HepG2 (cell line): Measurements from ENCODE around the gene MXRA7. TPM values are rescaled to one million over a fixed set of nuclear protein-coding genes. Genes with fewer than 3 reads are reported as not detected.

Experiments
- ATF7-NPFF ChIP-seq: sonication (generic); formaldehyde crosslinking; IDR thresholded peaks from 2 replicates; pipeline ENCODE4 v1.8.1; 2023; ENCODE audit warnings: mild to moderate bottlenecking, low read depth, missing genetic modification reagents, moderate library complexity
- CREM ChIP-seq, 2 experiments: sonication (generic) in 1 of 2; formaldehyde crosslinking in 1 of 2; IDR thresholded peaks; 2 replicates each; pipeline versions ENCODE4 v1.4.0 to v1.6.1; 2016 to 2020; ENCODE audit warnings: antibody characterized with exemption in 1 of 2, mild to moderate bottlenecking in 1 of 2, missing genetic modification reagents in 1 of 2
- EED ChIP-seq: sonication (generic); formaldehyde crosslinking; IDR thresholded peaks from 2 replicates; pipeline ENCODE4 v1.5.0; 2020; ENCODE audit warnings: mild to moderate bottlenecking, missing genetic modification reagents
- FOXJ3 ChIP-seq: sonication (generic); formaldehyde crosslinking; IDR thresholded peaks from 2 replicates; pipeline ENCODE4 v1.4.0; 2020; ENCODE audit warnings: missing genetic modification reagents, mild to moderate bottlenecking, borderline replicate concordance
- GPN1 ChIP-seq: sonication (generic); formaldehyde crosslinking; IDR thresholded peaks from 2 replicates; pipeline ENCODE4 v1.5.1; 2020; ENCODE audit warnings: missing genetic modification reagents, borderline replicate concordance
- HHEX ChIP-seq: IDR thresholded peaks from 2 replicates; pipeline ENCODE4 v1.6.1; 2016; ENCODE audit warnings: control low read depth
- HOXA3 ChIP-seq: sonication (generic); formaldehyde crosslinking; IDR thresholded peaks from 2 replicates; pipeline ENCODE4 v1.5.0; 2020; ENCODE audit warnings: missing genetic modification reagents
- HOXA7 ChIP-seq: sonication (generic); formaldehyde crosslinking; IDR thresholded peaks from 2 replicates; pipeline ENCODE4 v1.8.1; 2022; ENCODE audit warnings: mild to moderate bottlenecking, missing genetic modification reagents, moderate library complexity
- KLF6 ChIP-seq: IDR thresholded peaks from 2 replicates; pipeline ENCODE4 v1.8.0; 2016; ENCODE audit warnings: missing biosample characterization, missing genetic modification reagents
- NR2C2 ChIP-seq: sonication (generic); formaldehyde crosslinking; IDR thresholded peaks from 2 replicates; pipeline ENCODE4 v1.4.0; 2020; ENCODE audit warnings: missing genetic modification reagents, mild to moderate bottlenecking, moderate library complexity, borderline replicate concordance
- RFXAP ChIP-seq: sonication (generic); formaldehyde crosslinking; IDR thresholded peaks from 2 replicates; pipeline ENCODE4 v1.4.0; 2020; ENCODE audit warnings: missing genetic modification reagents, borderline replicate concordance
- SP2 ChIP-seq: sonication (generic); formaldehyde crosslinking; IDR thresholded peaks from 2 replicates; pipeline ENCODE4 v1.5.1; 2020; ENCODE audit warnings: mild to moderate bottlenecking, missing genetic modification reagents
- TCF7L2 ChIP-seq: IDR thresholded peaks from 2 replicates; pipeline ENCODE4 v1.6.1; 2011; ENCODE audit warnings: mild to moderate bottlenecking, low read depth, low read length, moderate library complexity
- YEATS2 ChIP-seq: sonication (generic); formaldehyde crosslinking; IDR thresholded peaks from 2 replicates; pipeline ENCODE4 v1.4.0; 2020; ENCODE audit warnings: missing genetic modification reagents, borderline replicate concordance
- ZFAT ChIP-seq: sonication (generic); formaldehyde crosslinking; conservative IDR thresholded peaks from 2 replicates; pipeline ENCODE4 v1.8.1; 2023; ENCODE audit warnings: missing genetic modification reagents, inconsistent platforms
- ZNF317 ChIP-seq: sonication (generic); formaldehyde crosslinking; IDR thresholded peaks from 2 replicates; pipeline ENCODE4 v1.5.0; 2020; ENCODE audit warnings: mild to moderate bottlenecking, missing genetic modification reagents
- ZNF446 ChIP-seq: sonication (generic); formaldehyde crosslinking; IDR thresholded peaks from 2 replicates; pipeline ENCODE4 v1.5.0; 2020; ENCODE audit warnings: mild to moderate bottlenecking, missing genetic modification reagents
- ZNF598 ChIP-seq: sonication (generic); formaldehyde crosslinking; IDR thresholded peaks from 2 replicates; pipeline ENCODE4 v1.5.1; 2020; ENCODE audit warnings: mild to moderate bottlenecking, missing genetic modification reagents, borderline replicate concordance
- ZNF713 ChIP-seq: sonication (generic); formaldehyde crosslinking; IDR thresholded peaks from 2 replicates; pipeline ENCODE4 v1.4.0; 2020; ENCODE audit warnings: mild to moderate bottlenecking, missing genetic modification reagents
- ZNF781 ChIP-seq: sonication (generic); formaldehyde crosslinking; IDR thresholded peaks from 2 replicates; pipeline ENCODE4 v1.5.1; 2020; ENCODE audit warnings: borderline replicate concordance, mild to moderate bottlenecking, missing genetic modification reagents; ENCODE audit errors: not compliant biosample characterization
- ZNF841 ChIP-seq: sonication (generic); formaldehyde crosslinking; IDR thresholded peaks from 2 replicates; pipeline ENCODE4 v1.8.1; 2023; ENCODE audit warnings: missing genetic modification reagents, borderline replicate concordance
- ZSCAN29 ChIP-seq: sonication (generic); formaldehyde crosslinking; conservative IDR thresholded peaks from 2 replicates; pipeline ENCODE4 v1.4.0; 2020; ENCODE audit warnings: mild to moderate bottlenecking, missing genetic modification reagents
- ZSCAN9 ChIP-seq: IDR thresholded peaks from 2 replicates; pipeline ENCODE4 v1.6.1; 2016; ENCODE audit warnings: borderline replicate concordance
- polyA plus RNA-seq, 8 experiments: library from polyadenylated mRNA; depleted of rRNA in 3 of 8; stranded (reverse) in 7 of 8; unstranded in 1 of 8; fragments of >200 nt; fragmentation: Illumina TruSeq in 4 of 8; extraction: Trizol in 4 of 8; gene quantifications; 2 replicates each; pipeline versions ENCODE4 v1.2.1 to v1.2.3, GENCODE V29; 2011 to 2016; ENCODE audit warnings: low read depth in 4 of 8, missing spikeins in 1 of 8, mixed read lengths in 1 of 8; ENCODE audit not compliant: insufficient read depth in 1 of 8
- total RNA-seq, 5 experiments: library from RNA; depleted of rRNA; stranded (reverse); fragments of >200 nt; fragmentation: Illumina TruSeq; extraction: Trizol; gene quantifications; 2 replicates each; pipeline ENCODE4 v1.2.3, GENCODE V29; 2016; ENCODE audit warnings: low read depth in 1 of 5
- TF ChIP-seq, protein P1 (sequence below): sonication (generic); formaldehyde crosslinking; conservative IDR thresholded peaks from 2 replicates; pipeline ENCODE4 v1.4.0; 2020; ENCODE audit warnings: missing genetic modification reagents
- TF ChIP-seq, protein P2 (sequence below): sonication (generic); formaldehyde crosslinking; conservative IDR thresholded peaks from 2 replicates; pipeline ENCODE4 v1.8.0; 2022; ENCODE audit warnings: mild to moderate bottlenecking, moderate library complexity, missing genetic modification reagents

The MXRA7 gene
- total and polyA plus RNA-seq, 2 of the 13 experiments (the other 11 are each of a cell fraction or from before 2014, with no cell fraction given), result 44.8 to 112 TPM

DNA sequence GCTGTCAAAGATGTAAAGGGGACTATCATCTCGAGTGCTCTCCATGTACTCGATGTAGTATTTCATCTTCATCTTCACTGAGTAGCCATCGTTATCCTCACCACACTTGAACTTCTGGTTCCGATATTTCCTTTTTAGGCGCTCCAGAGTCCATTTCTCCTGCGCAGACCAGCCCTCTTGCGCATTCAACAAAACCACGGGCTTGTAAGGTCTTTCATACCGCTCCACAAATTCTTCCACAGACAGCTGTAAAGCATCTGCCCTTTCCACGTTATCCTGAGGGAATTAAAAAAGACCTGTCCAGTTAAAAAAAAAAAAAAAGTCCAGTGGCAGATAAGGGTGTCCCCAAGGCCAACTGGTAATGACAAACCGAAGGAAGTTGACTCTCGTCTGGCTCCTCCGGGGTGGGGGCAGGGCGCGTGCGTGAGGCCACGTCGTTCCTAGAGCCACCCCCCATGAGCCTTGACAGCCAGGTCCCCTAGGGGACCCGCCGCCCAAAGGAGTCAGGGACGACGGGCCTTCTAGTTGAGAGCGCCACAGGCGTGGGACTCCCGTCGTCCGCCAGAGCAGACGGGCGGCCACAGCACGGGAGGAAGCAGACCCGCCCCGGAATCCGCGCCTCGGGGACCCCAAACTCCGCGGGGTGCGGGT lies 14.9 kb upstream of the MXRA7 start (continued):
- TF ChIP-seq ZNF598 (CRISPR knock-in tag) (no peak), ZSCAN29 (CRISPR knock-in tag) (no peak), FOXJ3 (CRISPR knock-in tag) (no peak), KLF6 (CRISPR knock-in tag) (no peak; the same call in 1 of the 2 replicates), SP2 (CRISPR knock-in tag) (no peak), YEATS2 (CRISPR knock-in tag) (no peak), ZNF446 (CRISPR knock-in tag) (no peak), ZSCAN9 (no peak), NR2C2 (no peak), HOXA7 (CRISPR knock-in tag) (no peak), HOXA3 (no peak), HHEX (no peak), TCF7L2 (no peak), ZNF713 (CRISPR knock-in tag) (no peak), ZNF781 (CRISPR knock-in tag) (no peak), RFXAP (no peak), GPN1 (CRISPR knock-in tag) (no peak), ZNF317 (CRISPR knock-in tag) (no peak), CREM (IDR thresholded peaks at IDR 0.05) (peak; percentile 13; the same call in 1 of the 2 replicates), CREM (CRISPR knock-in tag; IDR thresholded peaks at IDR 0.05) (no peak), EED (CRISPR knock-in tag) (no peak), ZNF841 (CRISPR knock-in tag) (no peak), ATF7-NPFF (CRISPR knock-in tag) (no peak), ZFAT (CRISPR knock-in tag) (no peak)
- TF ChIP-seq, protein P1, sequence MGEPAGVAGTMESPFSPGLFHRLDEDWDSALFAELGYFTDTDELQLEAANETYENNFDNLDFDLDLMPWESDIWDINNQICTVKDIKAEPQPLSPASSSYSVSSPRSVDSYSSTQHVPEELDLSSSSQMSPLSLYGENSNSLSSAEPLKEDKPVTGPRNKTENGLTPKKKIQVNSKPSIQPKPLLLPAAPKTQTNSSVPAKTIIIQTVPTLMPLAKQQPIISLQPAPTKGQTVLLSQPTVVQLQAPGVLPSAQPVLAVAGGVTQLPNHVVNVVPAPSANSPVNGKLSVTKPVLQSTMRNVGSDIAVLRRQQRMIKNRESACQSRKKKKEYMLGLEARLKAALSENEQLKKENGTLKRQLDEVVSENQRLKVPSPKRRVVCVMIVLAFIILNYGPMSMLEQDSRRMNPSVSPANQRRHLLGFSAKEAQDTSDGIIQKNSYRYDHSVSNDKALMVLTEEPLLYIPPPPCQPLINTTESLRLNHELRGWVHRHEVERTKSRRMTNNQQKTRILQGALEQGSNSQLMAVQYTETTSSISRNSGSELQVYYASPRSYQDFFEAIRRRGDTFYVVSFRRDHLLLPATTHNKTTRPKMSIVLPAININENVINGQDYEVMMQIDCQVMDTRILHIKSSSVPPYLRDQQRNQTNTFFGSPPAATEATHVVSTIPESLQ (CRISPR knock-in tag), result no peak
- TF ChIP-seq, protein P2, sequence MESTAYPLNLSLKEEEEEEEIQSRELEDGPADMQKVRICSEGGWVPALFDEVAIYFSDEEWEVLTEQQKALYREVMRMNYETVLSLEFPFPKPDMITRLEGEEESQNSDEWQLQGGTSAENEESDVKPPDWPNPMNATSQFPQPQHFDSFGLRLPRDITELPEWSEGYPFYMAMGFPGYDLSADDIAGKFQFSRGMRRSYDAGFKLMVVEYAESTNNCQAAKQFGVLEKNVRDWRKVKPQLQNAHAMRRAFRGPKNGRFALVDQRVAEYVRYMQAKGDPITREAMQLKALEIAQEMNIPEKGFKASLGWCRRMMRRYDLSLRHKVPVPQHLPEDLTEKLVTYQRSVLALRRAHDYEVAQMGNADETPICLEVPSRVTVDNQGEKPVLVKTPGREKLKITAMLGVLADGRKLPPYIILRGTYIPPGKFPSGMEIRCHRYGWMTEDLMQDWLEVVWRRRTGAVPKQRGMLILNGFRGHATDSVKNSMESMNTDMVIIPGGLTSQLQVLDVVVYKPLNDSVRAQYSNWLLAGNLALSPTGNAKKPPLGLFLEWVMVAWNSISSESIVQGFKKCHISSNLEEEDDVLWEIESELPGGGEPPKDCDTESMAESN (CRISPR knock-in tag), result no peak; the same call in 1 of the 2 replicates
